Natural killer cell (primary cell): Measurements from ENCODE around the gene TOGARAM2. TPM values are rescaled to one million over a fixed set of nuclear protein-coding genes. Genes with fewer than 3 reads are reported as not detected.

Experiments used
- ATAC-seq, 3 donors: fragments of 150-1000 bp in 2 of 3; fragments of 200-7000 bp in 1 of 3; cut with Tn5 transposase; 1 replicate in 1 of 3; 2 replicates in 2 of 3; pipeline ENCODE4 v1.10.0; 2021; ENCODE audit warnings: mild to moderate bottlenecking in 2 of 3, moderate library complexity in 2 of 3
- DNase-seq, 2 donors: peaks; one replicate each; pipeline versions ENCODE4 v3.0.0 to v3.0.0-alpha.2; 2013 to 2021; ENCODE audit warnings: mixed read lengths in 1 of 2
- H3K27ac ChIP-seq: one replicate; pipeline ENCODE4 v1.5.1; 2013; ENCODE audit warnings: mild to moderate bottlenecking, low read length
- H3K27me3 ChIP-seq: one replicate; pipeline ENCODE4 v1.6.1; 2013; ENCODE audit warnings: low read length; ENCODE audit not compliant: control insufficient read depth, insufficient read depth
- H3K36me3 ChIP-seq: one replicate; pipeline ENCODE4 v1.6.1; 2013; ENCODE audit warnings: low read length; ENCODE audit not compliant: control insufficient read depth, insufficient read depth
- H3K4me1 ChIP-seq: one replicate; pipeline ENCODE4 v1.6.1; 2013; ENCODE audit warnings: low read length; ENCODE audit not compliant: control insufficient read depth, insufficient read depth
- H3K4me3 ChIP-seq: one replicate; pipeline ENCODE4 v1.5.1; 2013; ENCODE audit warnings: low read length
- H3K9me3 ChIP-seq: one replicate; pipeline ENCODE4 v1.6.1; 2013; ENCODE audit warnings: low read length; ENCODE audit not compliant: control insufficient read depth, insufficient read depth
- H3K27ac Mint-ChIP-seq, 2 donors: one replicate each; pipeline ENCODE4 v1.8.0; 2022; ENCODE audit warnings: mild to moderate bottlenecking in 2 of 2, mixed read lengths in 2 of 2, moderate library complexity in 1 of 2
- H3K27me3 Mint-ChIP-seq, 2 donors: one replicate each; pipeline ENCODE4 v1.8.0; 2022; ENCODE audit warnings: low read depth in 2 of 2, mixed read lengths in 2 of 2
- H3K36me3 Mint-ChIP-seq: one replicate; pipeline ENCODE4 v1.8.0; 2022; ENCODE audit warnings: mixed read lengths
- H3K4me1 Mint-ChIP-seq, 2 donors: one replicate each; pipeline ENCODE4 v1.8.0; 2022; ENCODE audit warnings: mixed read lengths in 2 of 2
- H3K4me3 Mint-ChIP-seq: one replicate; pipeline ENCODE4 v1.8.0; 2022; ENCODE audit warnings: mild to moderate bottlenecking, moderate library complexity, mixed read lengths
- H3K9me3 Mint-ChIP-seq, 2 donors: one replicate each; pipeline ENCODE4 v1.8.0; 2022; ENCODE audit warnings: mixed read lengths in 2 of 2
- CTCF ChIP-seq: fragments of 200-600 bp; IDR thresholded peaks from one replicate; pipeline ENCODE4 v1.8.0; 2022; ENCODE audit warnings: antibody characterized with exemption
- WGBS: methylation state at CpG from one replicate; pipeline ENCODE4 v1.1.7; 2013; ENCODE audit warnings: missing lambda C conversion rate; ENCODE audit not compliant: insufficient coverage; 5-methylcytosine and 5-hydroxymethylcytosine counted together
- intact Hi-C: fragments of 100-400 bp; cut with micrococcal nuclease; formaldehyde crosslinking; loops from one replicate; pipeline ENCODE4 v1.14.2; 2022
- total RNA-seq, 4 donors: library from RNA; stranded (reverse); fragments of 120-200 nt in 1 of 4; gene quantifications; one replicate each; pipeline versions ENCODE4 v1.2.3 to v1.2.4, GENCODE V29; 2013 to 2022

The TOGARAM2 gene
- total RNA-seq, 3 donors from 2014 or later (not counting 1 experiment from before 2014, with no cell fraction given), result 25.9 to 53.2 (median 30.8) TPM

GRCh38 chr2:29056452-29056851 lies 75.4 kb downstream of the TOGARAM2 start:
- H3K27me3 ChIP-seq, result no peaks in the 10 kb centered on the region
- H3K36me3 Mint-ChIP-seq, result no peaks in the 10 kb centered on the region
- H3K36me3 ChIP-seq, result peaks cover 10% of the 10 kb centered on the region
- DNase-seq (no peak), ATAC-seq (no peak)
- no peak overlapping the region for H3K4me3 Mint-ChIP-seq
- H3K27ac Mint-ChIP-seq, result no peak overlapping the region
- H3K9me3 Mint-ChIP-seq, result no peaks in the 10 kb centered on the region
- no peaks in the 10 kb centered on the region for H3K4me1 ChIP-seq
- no peak for TF ChIP-seq CTCF
- H3K9me3 ChIP-seq, result no peaks in the 10 kb centered on the region
- H3K27ac ChIP-seq, result no peak overlapping the region
- WGBS, result 96% methylated on average over 5 of the region's 5 CpGs
- intact Hi-C loops, result no loop called here
- no peaks in the 10 kb centered on the region for H3K27me3 Mint-ChIP-seq
- H3K4me3 ChIP-seq, result no peak overlapping the region
- peaks cover 0 to 7% of the 10 kb centered on the region in 2 donors for H3K4me1 Mint-ChIP-seq

- no peaks in the 10 kb centered on the region for H3K36me3 Mint-ChIP-seq
- H3K4me1 ChIP-seq, result no peaks in the 10 kb centered on the region
- no peak overlapping the region for H3K4me3 ChIP-seq
- 96% methylated on average over 3 of the region's 4 CpGs for WGBS
- no peak overlapping the region for H3K27ac Mint-ChIP-seq
- no peak for ATAC-seq
- H3K4me3 Mint-ChIP-seq, result no peak overlapping the region
- no peak for DNase-seq
- intact Hi-C loops, result no loop called here
- H3K4me1 Mint-ChIP-seq, result peaks cover 0 to 7% of the 10 kb centered on the region in 2 donors
- no peaks in the 10 kb centered on the region for H3K9me3 Mint-ChIP-seq
- no peak overlapping the region for H3K27ac ChIP-seq
- H3K27me3 Mint-ChIP-seq, result no peaks in the 10 kb centered on the region
- no peak for TF ChIP-seq CTCF
- H3K27me3 ChIP-seq, result no peaks in the 10 kb centered on the region
- peaks cover 9% of the 10 kb centered on the region for H3K36me3 ChIP-seq
- H3K9me3 ChIP-seq, result no peaks in the 10 kb centered on the region
Observed at GRCh38 chr2:29057006-29057405, 75.9 kb downstream of the TOGARAM2 start.

GRCh38 chr2:29059624-29060023 lies 78.5 kb downstream of the TOGARAM2 start:
- Mint-ChIP-seq H3K4me3 (no peak overlapping the region), H3K27ac (peak overlapping the region in 1 of 2 donors; percentile 27)

More at GRCh38 chr2:29059624-29060023, 78.5 kb downstream of the TOGARAM2 start:
- H3K27me3 Mint-ChIP-seq, result no peaks in the 10 kb centered on the region
- H3K9me3 Mint-ChIP-seq, result no peaks in the 10 kb centered on the region
- H3K27ac ChIP-seq, result no peak overlapping the region
- DNase-seq, result no peak
- ATAC-seq, result no peak
- intact Hi-C loops, result no loop called here
- WGBS, result 100% methylated on average over 1 of the region's 1 CpG
- H3K4me1 Mint-ChIP-seq, result peaks cover 0 to under 1% of the 10 kb centered on the region in 2 donors
- H3K4me1 ChIP-seq, result no peaks in the 10 kb centered on the region
- H3K4me3 ChIP-seq, result no peak overlapping the region
- TF ChIP-seq CTCF, result no peak
- H3K36me3 ChIP-seq, result no peaks in the 10 kb centered on the region
- H3K36me3 Mint-ChIP-seq, result no peaks in the 10 kb centered on the region
- no peaks in the 10 kb centered on the region for H3K9me3 ChIP-seq
- H3K27me3 ChIP-seq, result no peaks in the 10 kb centered on the region
